ENCODE data around the gene LIMS4.
"Not testable (repeated sequence)": the region's sequence is repeated elsewhere in the genome, so short reads cannot be mapped to it uniquely, and the experiment has no call there.

DNA sequence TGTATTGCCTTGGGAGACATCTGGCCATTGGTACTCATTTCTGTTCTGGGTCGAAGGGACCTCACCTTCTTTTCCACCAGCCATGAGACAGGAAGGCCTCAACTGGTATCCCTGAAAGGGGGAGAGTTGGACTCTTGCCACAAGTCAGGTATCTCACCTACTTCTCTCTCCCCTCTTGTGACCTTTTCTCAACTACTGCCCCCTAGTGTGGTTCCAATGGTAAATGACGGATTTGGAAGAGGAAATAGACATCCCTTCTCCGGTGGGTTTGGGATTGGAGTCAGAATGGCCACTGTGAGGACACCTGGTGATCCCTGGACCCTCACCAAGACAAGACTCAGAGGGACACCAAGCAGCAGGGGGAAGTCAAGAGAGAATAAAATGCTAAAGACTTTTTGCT is 21.9 kb upstream of the LIMS4 start:
- TF ChIP-seq, protein P1, sequence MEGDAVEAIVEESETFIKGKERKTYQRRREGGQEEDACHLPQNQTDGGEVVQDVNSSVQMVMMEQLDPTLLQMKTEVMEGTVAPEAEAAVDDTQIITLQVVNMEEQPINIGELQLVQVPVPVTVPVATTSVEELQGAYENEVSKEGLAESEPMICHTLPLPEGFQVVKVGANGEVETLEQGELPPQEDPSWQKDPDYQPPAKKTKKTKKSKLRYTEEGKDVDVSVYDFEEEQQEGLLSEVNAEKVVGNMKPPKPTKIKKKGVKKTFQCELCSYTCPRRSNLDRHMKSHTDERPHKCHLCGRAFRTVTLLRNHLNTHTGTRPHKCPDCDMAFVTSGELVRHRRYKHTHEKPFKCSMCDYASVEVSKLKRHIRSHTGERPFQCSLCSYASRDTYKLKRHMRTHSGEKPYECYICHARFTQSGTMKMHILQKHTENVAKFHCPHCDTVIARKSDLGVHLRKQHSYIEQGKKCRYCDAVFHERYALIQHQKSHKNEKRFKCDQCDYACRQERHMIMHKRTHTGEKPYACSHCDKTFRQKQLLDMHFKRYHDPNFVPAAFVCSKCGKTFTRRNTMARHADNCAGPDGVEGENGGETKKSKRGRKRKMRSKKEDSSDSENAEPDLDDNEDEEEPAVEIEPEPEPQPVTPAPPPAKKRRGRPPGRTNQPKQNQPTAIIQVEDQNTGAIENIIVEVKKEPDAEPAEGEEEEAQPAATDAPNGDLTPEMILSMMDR (IDR thresholded peaks at IDR 0.05; ENCODE audit: borderline replicate concordance, extremely low read depth, low read length, poor library complexity, severe bottlenecking): not testable (repeated sequence)
- TF ChIP-seq EZH2 (IDR thresholded peaks at IDR 0.05; ENCODE audit: borderline replicate concordance, low read depth, low read length, severe bottlenecking): not testable (repeated sequence)
